HAP-1 (cell line): ENCODE data around the gene NCOA3.
"Not testable (repeated sequence)": the region's sequence is repeated elsewhere in the genome, so short reads cannot be mapped to it uniquely, and the experiment has no call there.

ENCODE experiments used
- DNase-seq, 2 experiments: peaks; one replicate each; pipeline ENCODE4 v3.0.0-alpha.2; 2016 to 2020; ENCODE audit warnings: low spot score in 2 of 2
- H3K27me3 ChIP-seq: fragments of 250-450 bp; sonication (Bioruptor Pico); 2 replicates; pipeline ENCODE4 v1.5.1; 2020; ENCODE audit warnings: low read depth, mild to moderate bottlenecking, moderate library complexity
- H3K36me3 ChIP-seq: fragments of 250-450 bp; sonication (Bioruptor Pico); replicated peaks from 2 replicates; pipeline ENCODE4 v1.5.1; 2020; ENCODE audit warnings: mild to moderate bottlenecking
- H3K4me1 ChIP-seq: fragments of 250-450 bp; sonication (Bioruptor Pico); 2 replicates; pipeline ENCODE4 v1.5.1; 2020; ENCODE audit warnings: mild to moderate bottlenecking
- H3K4me3 ChIP-seq: fragments of 250-450 bp; sonication (Bioruptor Pico); 2 replicates; pipeline ENCODE4 v1.5.1; 2020; ENCODE audit warnings: mild to moderate bottlenecking, moderate library complexity
- H3K9me3 ChIP-seq: fragments of 250-450 bp; sonication (Bioruptor Pico); 2 replicates; pipeline ENCODE4 v1.5.1; 2020; ENCODE audit warnings: mild to moderate bottlenecking, moderate library complexity
- in situ Hi-C: fragments of 300-500 bp; cut with MboI; formaldehyde crosslinking; loops from 3 replicates; pipeline ENCODE4 v1.14.3; 2020; ENCODE audit warnings: low sequenced_read_pairs, inconsistent platforms, mixed read lengths

The NCOA3 gene

DNA sequence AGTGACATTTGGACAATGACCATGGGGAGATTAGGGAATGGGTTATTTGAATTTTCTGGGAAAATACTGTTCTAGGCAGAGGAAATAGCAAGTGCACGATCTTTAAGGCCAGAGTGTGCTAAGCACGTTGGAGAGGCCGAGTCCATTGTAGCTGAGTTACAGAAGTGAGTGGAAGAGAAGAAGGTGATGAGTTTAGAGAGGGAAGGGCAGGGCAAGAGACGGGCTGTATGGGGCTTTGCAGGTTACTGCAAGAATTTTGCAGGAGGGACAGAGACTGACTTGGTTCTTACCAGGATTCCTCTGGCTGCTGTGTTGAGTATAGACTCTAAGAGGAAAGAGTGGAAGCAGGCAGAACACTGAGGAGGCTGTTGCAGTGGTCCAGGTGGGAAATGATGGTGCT lies 1.1 kb upstream of the NCOA3 start:
- Histone ChIP-seq H3K9me3 (no peaks in the 10 kb centered on the region), H3K4me3 (no peak overlapping the region), H3K27me3 (no peaks in the 10 kb centered on the region), H3K36me3 (no peaks in the 10 kb centered on the region), H3K4me1 (peaks cover 27% of the 10 kb centered on the region)
- no peak for DNase-seq
- in situ Hi-C loops: no loop called here

- Histone ChIP-seq H3K4me3 (peak overlapping the region; percentile 93), H3K36me3 (no peaks in the 10 kb centered on the region), H3K9me3 (no peaks in the 10 kb centered on the region), H3K4me1 (peaks cover 28% of the 10 kb centered on the region), H3K27me3 (no peaks in the 10 kb centered on the region)
- no peak for DNase-seq
- in situ Hi-C loops: no loop called here
Observed at GRCh38 chr20:47501116-47501481, 588 bp upstream of the NCOA3 start.

GRCh38 chr20:47502271-47503239 lies 868 bp downstream of the NCOA3 start:
- peaks cover 43% of the 10 kb centered on the region for H3K4me1 ChIP-seq
- H3K4me3 ChIP-seq: peak overlapping the region; percentile 93
- in situ Hi-C loops: no loop called here
- H3K36me3 ChIP-seq: no peaks in the 10 kb centered on the region
- no peaks in the 10 kb centered on the region for H3K9me3 ChIP-seq
- peak; percentile 37 to 53 for DNase-seq
- no peaks in the 10 kb centered on the region for H3K27me3 ChIP-seq

DNA sequence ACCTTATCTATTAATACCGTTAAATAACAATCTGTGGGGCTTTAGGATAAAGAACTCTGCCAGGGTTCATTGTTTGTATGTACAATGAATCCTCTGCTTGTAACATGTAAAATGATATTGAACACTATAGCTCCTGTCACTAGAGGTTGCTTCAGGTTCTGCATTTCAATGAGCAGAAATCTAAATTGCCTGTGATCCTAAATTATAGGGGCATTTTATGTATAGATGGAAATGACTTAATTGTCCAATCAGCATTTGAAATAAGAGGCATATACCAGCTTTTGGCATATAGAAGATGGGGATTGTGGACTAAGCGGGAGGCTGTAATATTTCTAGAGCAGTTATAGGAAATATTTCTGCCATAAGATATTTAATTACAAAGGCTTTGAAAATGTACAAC lies 2.0 kb downstream of the NCOA3 start:
- DNase-seq: peak in 1 of 2 experiments; percentile 98
- no peaks in the 10 kb centered on the region for H3K36me3 ChIP-seq
- no peaks in the 10 kb centered on the region for H3K27me3 ChIP-seq
- H3K4me3 ChIP-seq: peak overlapping the region; percentile 93
- peaks cover 54% of the 10 kb centered on the region for H3K4me1 ChIP-seq
- no peaks in the 10 kb centered on the region for H3K9me3 ChIP-seq
- in situ Hi-C loops: no loop called here

GRCh38 chr20:47506335-47506734 lies 4.6 kb downstream of the NCOA3 start:
- H3K4me3 ChIP-seq: no peak overlapping the region
- H3K27me3 ChIP-seq: no peaks in the 10 kb centered on the region
- in situ Hi-C loops: no loop called here
- no peaks in the 10 kb centered on the region for H3K9me3 ChIP-seq
- no peak for DNase-seq
- no peaks in the 10 kb centered on the region for H3K36me3 ChIP-seq
- peaks cover 53% of the 10 kb centered on the region for H3K4me1 ChIP-seq

- Histone ChIP-seq H3K4me3 (no peak overlapping the region), H3K27me3 (no peaks in the 10 kb centered on the region), H3K36me3 (no peaks in the 10 kb centered on the region), H3K4me1 (peaks cover 52% of the 10 kb centered on the region), H3K9me3 (no peaks in the 10 kb centered on the region)
- in situ Hi-C loops: no loop called here
- DNase-seq: peak; percentile 26 to 52
Observed at GRCh38 chr20:47506850-47507249, 5.2 kb downstream of the NCOA3 start.

DNA sequence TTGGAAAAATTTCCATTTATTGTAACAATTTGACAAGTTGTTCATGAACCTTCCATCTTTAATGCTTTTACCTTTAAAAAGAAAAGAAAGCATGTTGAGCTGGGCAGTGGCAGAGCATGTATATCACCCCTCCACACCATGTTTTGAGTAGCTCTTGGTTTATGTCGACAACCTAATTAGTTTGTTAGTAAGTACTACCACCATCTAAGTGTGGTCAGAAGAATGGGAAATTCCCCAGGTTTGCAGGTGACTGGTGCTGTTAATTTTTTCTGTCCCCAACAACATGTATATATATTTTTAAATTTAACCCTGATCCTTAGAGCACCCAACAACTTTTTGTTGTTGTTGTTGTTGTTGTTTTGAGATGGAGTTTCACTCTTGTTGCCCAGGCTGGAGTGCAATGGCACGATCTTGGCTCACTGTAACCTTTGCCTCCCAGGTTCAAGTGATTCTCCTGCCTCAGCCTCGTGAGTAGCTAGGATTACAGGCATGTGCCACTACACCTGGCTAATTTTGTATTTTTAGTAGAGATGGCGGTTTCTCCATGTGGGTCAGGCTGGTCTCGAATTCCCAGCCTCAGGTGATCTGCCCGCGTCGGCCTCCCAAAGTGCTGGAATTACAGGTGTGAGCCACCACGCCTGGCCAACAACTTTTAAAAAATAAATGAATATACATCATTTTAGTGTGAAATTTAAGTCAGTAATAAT lies 5.7 kb downstream of the NCOA3 start:
- H3K36me3 ChIP-seq, DNase-seq, H3K27me3 ChIP-seq, H3K9me3 ChIP-seq, H3K4me3 ChIP-seq, in situ Hi-C loops: not testable (repeated sequence)
- H3K4me1 ChIP-seq: peaks cover 52% of the 10 kb centered on the region

- no peaks in the 10 kb centered on the region for H3K36me3 ChIP-seq
- peak in 1 of 2 experiments; percentile 80 for DNase-seq
- H3K27me3 ChIP-seq: no peaks in the 10 kb centered on the region
- H3K4me1 ChIP-seq: peaks cover 50% of the 10 kb centered on the region
- no peaks in the 10 kb centered on the region for H3K9me3 ChIP-seq
- in situ Hi-C loops: no loop called here
- no peak overlapping the region for H3K4me3 ChIP-seq
Observed at GRCh38 chr20:47508278-47508677, 6.6 kb downstream of the NCOA3 start.

GRCh38 chr20:47509104-47509661 lies 7.5 kb downstream of the NCOA3 start:
- Histone ChIP-seq H3K4me3 (no peak overlapping the region), H3K4me1 (peaks cover 41% of the 10 kb centered on the region), H3K36me3 (no peaks in the 10 kb centered on the region), H3K27me3 (no peaks in the 10 kb centered on the region), H3K9me3 (no peaks in the 10 kb centered on the region)
- DNase-seq: no peak
- in situ Hi-C loops: no loop called here

DNA sequence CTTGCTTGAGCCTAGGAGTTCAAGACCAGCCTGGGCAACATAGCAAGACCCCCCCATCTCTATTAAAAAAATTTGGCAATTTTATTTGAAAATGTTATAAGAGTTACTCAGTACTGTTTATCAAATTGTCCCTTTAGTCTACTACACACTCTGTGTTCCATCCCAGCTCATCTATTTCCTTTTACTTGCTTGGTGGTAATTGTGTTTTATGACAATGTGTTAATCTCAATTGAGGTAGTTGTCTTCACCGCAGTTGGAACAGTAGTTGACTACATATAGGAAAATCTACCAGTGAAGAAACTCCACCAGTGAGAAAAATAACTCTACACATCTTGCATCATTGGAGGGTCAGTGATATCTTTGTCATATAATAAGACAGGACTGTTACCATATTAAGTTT lies 8.0 kb downstream of the NCOA3 start:
- no peak overlapping the region for H3K4me3 ChIP-seq
- no peaks in the 10 kb centered on the region for H3K9me3 ChIP-seq
- no peaks in the 10 kb centered on the region for H3K36me3 ChIP-seq
- no peaks in the 10 kb centered on the region for H3K27me3 ChIP-seq
- no peak for DNase-seq
- in situ Hi-C loops: no loop called here
- H3K4me1 ChIP-seq: peaks cover 40% of the 10 kb centered on the region

DNA sequence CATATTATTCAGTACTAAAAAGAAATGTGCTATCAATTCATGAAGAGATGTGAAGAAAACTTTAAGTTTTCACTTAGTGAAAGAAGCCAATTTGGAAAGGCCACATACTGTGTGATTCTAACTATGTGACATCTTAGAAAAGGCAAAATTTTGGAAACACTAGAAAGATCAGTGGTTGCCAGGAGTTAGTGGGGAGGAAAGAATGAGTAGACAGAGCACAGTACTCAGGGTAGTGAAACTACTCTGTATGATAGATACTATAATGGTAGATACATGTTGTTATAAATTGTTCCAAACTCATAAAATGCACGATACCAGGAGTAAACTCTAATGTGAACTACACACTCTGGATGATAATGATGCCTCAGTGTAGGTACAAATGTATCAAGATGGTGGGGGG lies 14.2 kb downstream of the NCOA3 start:
- in situ Hi-C loops: no loop called here
- Histone ChIP-seq H3K9me3 (peaks cover 3% of the 10 kb centered on the region; the same call in 1 of the 2 replicates), H3K36me3 (peaks cover 2% of the 10 kb centered on the region), H3K4me3 (no peak overlapping the region), H3K4me1 (no peaks in the 10 kb centered on the region), H3K27me3 (no peaks in the 10 kb centered on the region)
- no peak for DNase-seq

GRCh38 chr20:47521059-47521808 lies 19.5 kb downstream of the NCOA3 start:
- DNase-seq: peak in 1 of 2 experiments; percentile 25
- Histone ChIP-seq H3K9me3 (peaks cover 8% of the 10 kb centered on the region), H3K4me3 (no peak overlapping the region), H3K27me3 (no peaks in the 10 kb centered on the region), H3K36me3 (peaks cover 4% of the 10 kb centered on the region), H3K4me1 (no peaks in the 10 kb centered on the region)
- in situ Hi-C loops: no loop called here

- Histone ChIP-seq H3K9me3 (peaks cover 12% of the 10 kb centered on the region), H3K27me3 (no peaks in the 10 kb centered on the region), H3K36me3 (peaks cover 4% of the 10 kb centered on the region), H3K4me3 (no peak overlapping the region), H3K4me1 (no peaks in the 10 kb centered on the region)
- in situ Hi-C loops: no loop called here
- DNase-seq: no peak
Observed at GRCh38 chr20:47524015-47524784, 22.5 kb downstream of the NCOA3 start.
